Retinal pigment epithelial cell (primary cell): ENCODE results near the gene SYT4.
A peak's percentile ranks its signal among the peaks of the same experiment; 100 is the strongest.

Experiments used
- DNase-seq: peaks from one replicate; pipeline ENCODE4 v3.0.0-alpha.2; 2010; ENCODE audit warnings: low read depth
- H3K4me3 ChIP-seq: 2 replicates; pipeline ENCODE4 v1.5.1; 2011; ENCODE audit warnings: mild to moderate bottlenecking, low read length, control low read depth, moderate library complexity
- TF ChIP-seq, protein P1 (sequence below): conservative IDR thresholded peaks from 2 replicates; pipeline ENCODE4 v1.5.1; 2011; ENCODE audit warnings: low read depth, low read length, control low read depth, inconsistent platforms

SYT4 gene

DNA sequence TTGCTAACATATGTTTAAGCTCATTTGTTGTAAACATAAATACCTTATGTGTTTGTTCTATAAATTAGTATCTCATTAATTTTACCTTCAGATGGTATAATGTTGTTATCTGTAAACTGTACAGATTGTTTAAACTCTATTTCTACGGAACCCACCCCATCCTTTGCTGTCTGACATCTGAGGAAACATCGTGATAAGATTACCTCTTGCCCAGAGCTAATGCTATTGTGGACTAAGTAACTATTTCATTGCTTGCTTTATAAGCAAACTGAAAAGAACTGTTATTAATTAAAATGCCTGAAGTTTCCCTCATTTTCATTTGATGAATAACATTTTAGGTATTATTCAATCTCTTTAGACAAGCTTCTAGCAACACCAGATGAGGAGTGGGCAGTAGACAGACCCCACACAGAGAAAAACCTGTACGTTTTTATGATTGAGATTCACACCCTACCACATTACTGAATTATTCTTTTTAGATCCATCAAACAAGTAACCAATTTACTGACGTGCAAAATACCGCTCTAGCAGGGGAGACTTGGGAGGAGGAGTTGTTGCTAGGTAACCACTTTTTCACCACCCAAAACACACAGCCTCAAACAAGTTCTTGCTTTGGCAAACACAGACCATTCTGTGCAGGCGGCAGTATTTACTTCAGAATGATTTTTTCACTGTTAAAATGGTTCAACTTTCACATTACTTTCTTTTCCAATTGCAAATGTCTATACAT, 1.9 kb upstream of the SYT4 start:
- no peak overlapping the region for H3K4me3 ChIP-seq
- TF ChIP-seq, protein P1, sequence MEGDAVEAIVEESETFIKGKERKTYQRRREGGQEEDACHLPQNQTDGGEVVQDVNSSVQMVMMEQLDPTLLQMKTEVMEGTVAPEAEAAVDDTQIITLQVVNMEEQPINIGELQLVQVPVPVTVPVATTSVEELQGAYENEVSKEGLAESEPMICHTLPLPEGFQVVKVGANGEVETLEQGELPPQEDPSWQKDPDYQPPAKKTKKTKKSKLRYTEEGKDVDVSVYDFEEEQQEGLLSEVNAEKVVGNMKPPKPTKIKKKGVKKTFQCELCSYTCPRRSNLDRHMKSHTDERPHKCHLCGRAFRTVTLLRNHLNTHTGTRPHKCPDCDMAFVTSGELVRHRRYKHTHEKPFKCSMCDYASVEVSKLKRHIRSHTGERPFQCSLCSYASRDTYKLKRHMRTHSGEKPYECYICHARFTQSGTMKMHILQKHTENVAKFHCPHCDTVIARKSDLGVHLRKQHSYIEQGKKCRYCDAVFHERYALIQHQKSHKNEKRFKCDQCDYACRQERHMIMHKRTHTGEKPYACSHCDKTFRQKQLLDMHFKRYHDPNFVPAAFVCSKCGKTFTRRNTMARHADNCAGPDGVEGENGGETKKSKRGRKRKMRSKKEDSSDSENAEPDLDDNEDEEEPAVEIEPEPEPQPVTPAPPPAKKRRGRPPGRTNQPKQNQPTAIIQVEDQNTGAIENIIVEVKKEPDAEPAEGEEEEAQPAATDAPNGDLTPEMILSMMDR: no peak
- DNase-seq: peak; percentile 13

DNA sequence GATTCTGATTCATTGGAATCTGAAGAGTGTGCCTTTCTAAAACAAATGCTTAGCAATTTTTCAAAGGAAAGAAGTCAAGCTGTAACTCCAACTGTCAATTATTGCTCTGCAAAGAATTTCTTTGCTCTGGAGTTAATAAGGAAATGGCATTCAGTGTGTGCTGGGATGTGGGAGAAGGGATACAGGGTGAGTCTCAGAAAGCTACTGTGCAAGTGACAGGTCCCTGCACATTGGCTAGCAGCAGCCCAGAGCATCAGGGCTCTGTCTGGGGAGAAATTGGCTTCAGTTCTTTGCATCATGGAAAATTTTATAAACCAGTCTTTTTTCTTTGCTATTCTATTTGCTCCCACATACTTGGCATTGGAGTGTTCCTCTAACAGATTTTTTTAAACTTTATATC, 1.1 kb upstream of the SYT4 start:
- TF ChIP-seq, protein P1: no peak
- DNase-seq: no peak
- H3K4me3 ChIP-seq: no peak overlapping the region

DNA sequence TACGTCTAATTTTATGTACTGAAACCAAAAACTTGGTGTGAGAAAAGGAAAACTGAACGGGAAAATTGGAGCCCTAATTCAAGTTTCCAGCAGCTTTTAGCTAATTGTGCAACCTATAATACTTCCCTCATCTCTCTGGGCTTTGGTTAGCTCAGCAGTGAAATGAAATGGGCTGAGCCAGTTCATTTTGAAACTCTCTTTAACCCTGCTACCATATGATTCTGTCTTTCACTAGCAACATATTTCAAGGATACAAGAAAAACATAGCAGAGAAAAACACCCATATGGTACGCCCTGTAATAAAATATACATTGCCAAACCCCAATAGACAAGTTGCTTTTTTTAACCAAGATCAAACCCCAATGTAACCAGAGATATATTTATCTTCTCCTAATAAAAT, 799 bp downstream of the SYT4 start:
- H3K4me3 ChIP-seq: no peak overlapping the region
- TF ChIP-seq, protein P1: no peak
- no peak for DNase-seq

DNA sequence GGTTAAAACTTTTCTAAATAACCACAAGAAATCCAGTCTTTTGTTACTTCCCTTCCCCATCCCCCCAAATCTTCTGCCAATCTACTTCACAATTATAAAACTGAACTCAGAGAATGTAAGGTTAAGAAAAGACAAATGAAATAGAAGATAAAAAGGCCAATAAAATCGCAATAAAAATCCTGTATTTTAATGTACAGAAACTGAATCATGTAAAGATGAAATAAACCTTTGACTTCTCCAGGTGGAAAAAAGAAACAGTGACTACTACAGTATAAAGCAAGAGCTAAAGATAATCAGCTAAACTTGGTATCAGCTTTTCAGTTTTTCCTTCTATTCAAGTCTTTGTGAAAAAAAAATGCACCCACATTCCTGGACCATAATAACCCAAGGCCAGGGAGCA, 1.7 kb downstream of the SYT4 start:
- TF ChIP-seq, protein P1: no peak
- DNase-seq: no peak
- H3K4me3 ChIP-seq: no peak overlapping the region

DNA sequence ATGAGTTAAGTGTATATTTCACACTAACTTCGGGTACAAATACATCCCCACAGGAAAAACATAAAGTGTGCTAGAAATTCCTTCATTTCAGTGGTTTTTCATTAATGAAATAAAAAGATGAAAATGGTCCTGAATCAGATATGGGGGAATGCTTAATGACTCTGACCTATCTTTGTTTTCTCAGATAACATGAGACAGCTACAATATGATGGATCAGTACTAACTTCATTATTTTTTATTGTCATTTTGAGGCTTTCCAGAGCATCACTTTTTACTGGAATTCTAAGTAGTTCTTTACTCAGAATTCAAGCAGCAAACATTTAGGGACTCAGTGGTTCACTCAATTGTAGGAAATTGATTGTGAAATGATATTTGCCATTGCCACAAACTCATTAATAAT, 2.8 kb downstream of the SYT4 start:
- H3K4me3 ChIP-seq: no peak overlapping the region
- TF ChIP-seq, protein P1: no peak

DNA sequence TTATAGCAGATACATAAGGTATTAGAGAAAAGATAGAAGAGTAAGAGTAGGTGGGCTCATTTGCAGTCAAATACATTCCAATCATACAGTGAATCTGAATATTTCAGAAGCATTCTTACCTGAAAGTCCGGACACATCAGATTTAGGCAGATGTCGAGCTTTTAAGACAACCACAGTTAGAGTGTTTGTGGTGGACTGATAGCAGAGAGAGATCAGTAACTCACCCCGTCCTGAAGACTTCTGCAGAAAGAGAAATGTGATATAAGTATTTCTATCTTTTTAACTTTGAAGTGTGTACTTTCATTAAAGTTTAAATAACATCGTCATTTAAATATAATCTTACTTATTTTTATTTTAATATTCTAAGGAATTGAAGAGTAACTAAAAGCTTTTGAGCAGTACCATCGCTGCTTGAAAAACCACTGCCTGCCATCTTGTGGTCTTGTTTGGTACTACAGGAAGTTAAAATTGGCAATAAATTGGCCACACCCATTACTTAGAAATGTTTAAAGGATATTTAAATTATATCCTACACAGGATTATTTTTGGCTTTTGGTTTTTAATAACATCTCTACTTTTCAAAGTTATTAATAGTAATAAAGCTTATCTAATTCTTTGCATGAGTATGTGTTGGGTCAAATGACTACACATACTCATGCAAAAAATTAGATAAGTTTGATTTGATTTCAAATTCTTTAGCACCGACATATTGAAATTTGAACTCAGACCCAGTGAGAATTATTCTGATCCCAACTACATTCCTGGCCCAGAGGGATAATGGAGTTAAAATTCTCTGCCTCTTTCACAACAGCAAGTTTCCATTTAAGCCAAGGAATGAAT, 5.5 kb downstream of the SYT4 start:
- TF ChIP-seq, protein P1: peak; percentile 73
- DNase-seq: no peak
- H3K4me3 ChIP-seq: no peak overlapping the region

More for the DNA sequence above, 2.8 kb downstream of the SYT4 start:
- DNase-seq: no peak
